Fibroblast of pulmonary artery (primary cell): ENCODE results near the gene OR1F1.
"Not testable (repeated sequence)": the region's sequence is repeated elsewhere in the genome, so short reads cannot be mapped to it uniquely, and the experiment has no call there.

ENCODE experiments used
- DNase-seq: peaks from one replicate; pipeline ENCODE4 v3.0.0-alpha.2; 2010; ENCODE audit warnings: low read depth
- H3K4me3 ChIP-seq: replicated peaks from 2 replicates; pipeline ENCODE4 v1.5.1; 2011; ENCODE audit warnings: low read depth, mild to moderate bottlenecking, control low read depth, low read length, moderate library complexity
- CTCF ChIP-seq: IDR thresholded peaks from 2 replicates; pipeline ENCODE4 v1.5.1; 2011; ENCODE audit warnings: mild to moderate bottlenecking, control low read depth, low read length, inconsistent platforms; ENCODE audit errors: missing control alignments

The OR1F1 gene

GRCh38 chr16:3158510-3159314, 29.3 kb upstream of the OR1F1 start:
- peak overlapping the region; percentile 68 for H3K4me3 ChIP-seq
- TF ChIP-seq CTCF: no peak
- peak; percentile 83 for DNase-seq

- TF ChIP-seq CTCF: no peak
Observed at GRCh38 chr16:3161235-3162018, 26.6 kb upstream of the OR1F1 start.

GRCh38 chr16:3164121-3164991, 23.6 kb upstream of the OR1F1 start:
- H3K4me3 ChIP-seq: no peak overlapping the region
- DNase-seq: no peak
- TF ChIP-seq CTCF: no peak

More at GRCh38 chr16:3161235-3162018, 26.6 kb upstream of the OR1F1 start:
- DNase-seq: no peak
- H3K4me3 ChIP-seq: no peak overlapping the region

DNA sequence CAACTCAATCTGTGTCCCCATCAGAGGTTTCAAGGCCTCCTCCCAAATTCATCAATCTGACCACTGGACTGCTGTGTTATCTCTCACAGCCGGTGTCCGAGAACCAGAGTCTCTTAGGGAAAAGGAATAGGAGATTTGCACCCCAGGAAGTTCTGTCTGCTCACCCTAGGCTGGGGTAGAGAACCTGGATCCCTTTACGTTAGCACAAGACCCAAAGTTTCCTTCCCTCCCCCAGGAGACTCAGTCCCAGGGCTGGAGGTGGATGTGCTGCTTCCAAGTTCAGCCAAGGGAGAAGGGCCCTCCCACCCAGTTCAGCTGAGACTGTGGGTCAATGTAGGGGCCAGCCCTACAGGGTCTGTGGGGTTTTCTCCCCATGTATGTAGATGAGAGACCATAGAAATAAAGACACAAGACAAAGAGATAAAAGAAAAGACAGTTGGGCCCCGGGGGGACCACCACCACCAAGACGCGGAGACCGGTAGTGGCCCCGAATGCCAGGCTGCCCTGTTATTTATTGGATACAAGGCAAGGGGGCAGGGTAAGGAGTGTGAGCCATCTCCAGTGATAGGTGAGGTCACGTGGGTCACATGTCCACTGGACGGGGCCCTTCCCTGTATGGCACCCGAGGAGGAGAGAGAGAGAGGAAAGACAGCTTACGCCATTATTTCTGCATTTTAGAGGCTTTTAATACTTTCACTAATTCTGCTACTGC, 22.7 kb upstream of the OR1F1 start:
- no peak overlapping the region for H3K4me3 ChIP-seq
- no peak for TF ChIP-seq CTCF
- DNase-seq: no peak

DNA sequence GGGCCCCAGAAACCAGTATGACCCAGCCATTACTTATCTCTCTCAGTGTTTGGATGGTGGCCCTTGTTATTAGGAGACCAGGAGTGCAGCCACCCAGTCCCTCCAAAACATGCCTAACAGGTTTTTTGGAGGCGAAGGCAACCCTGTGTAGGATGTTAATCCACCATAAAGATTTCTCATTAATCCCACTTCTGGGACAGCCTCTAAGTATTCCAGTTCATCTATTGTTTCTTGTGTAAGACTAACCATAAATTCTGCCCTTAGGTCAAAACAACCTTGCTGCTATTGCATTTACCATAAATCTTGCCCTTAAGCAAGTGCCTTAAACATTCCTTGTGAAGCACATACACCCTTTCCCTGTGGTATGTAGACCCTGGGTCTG, 21.5 kb upstream of the OR1F1 start:
- DNase-seq: no peak
- TF ChIP-seq CTCF: no peak
- H3K4me3 ChIP-seq: no peak overlapping the region

DNA sequence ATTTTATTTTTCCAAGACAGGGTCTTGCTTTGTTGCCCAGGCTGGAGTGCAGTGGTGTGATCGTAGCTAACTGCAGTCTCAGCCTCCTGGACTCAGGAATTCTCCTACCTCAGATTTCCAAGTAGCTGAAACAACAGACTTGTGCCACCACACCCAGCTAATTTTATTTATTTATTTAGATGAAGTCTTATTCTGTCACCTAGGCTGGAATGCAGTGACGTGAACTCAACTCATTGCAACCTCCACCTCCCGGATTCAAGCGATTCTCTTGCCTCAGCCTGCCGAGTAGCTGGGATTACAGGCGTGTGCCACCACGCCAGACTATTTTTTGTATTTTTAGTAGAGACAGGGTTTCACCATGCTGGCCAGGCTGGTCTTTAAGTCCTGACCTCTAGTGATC, 19.3 kb upstream of the OR1F1 start:
- DNase-seq, H3K4me3 ChIP-seq: not testable (repeated sequence)
